GM18499 (cell line): ENCODE results near the gene EFNB2.

Source experiments
- ATAC-seq: cut with Tn5 transposase; IDR thresholded peaks from one replicate; pipeline ENCODE4 v1.9.1; 2021; ENCODE audit warnings: moderate number of reproducible peaks; ENCODE audit not compliant: insufficient read depth, unreplicated experiment

Gene EFNB2

GRCh38 chr13:106526738-106527444 lies 8.6 kb downstream of the EFNB2 start:
- ATAC-seq = no peak

GRCh38 chr13:106525865-106526264 lies 9.6 kb downstream of the EFNB2 start:
- ATAC-seq = no peak

DNA sequence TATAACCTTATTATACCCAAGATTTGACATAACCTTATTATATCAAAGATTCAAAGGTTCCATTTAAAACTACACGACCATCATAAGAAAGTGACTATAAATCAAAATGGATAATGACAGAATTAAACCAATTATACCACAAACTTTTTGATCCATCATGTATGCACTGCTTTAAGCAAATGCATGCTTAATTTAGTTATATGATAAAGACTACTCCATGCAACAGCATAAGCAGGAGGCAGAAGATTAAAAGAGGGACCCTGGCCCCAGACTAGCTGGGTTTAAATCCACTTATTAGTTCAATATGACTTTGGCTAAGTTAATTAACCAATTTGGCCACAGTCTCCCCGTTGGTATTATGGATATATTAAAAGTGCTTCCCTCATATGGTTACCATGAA lies 11.4 kb downstream of the EFNB2 start:
- no peak for ATAC-seq

- no peak for ATAC-seq
These were observed 11.9 kb downstream of the EFNB2 start for GRCh38 chr13:106523576-106523975.

GRCh38 chr13:106522898-106523525 lies 12.4 kb downstream of the EFNB2 start:
- ATAC-seq = no peak

GRCh38 chr13:106522112-106522705 lies 13.3 kb downstream of the EFNB2 start:
- ATAC-seq = no peak

DNA sequence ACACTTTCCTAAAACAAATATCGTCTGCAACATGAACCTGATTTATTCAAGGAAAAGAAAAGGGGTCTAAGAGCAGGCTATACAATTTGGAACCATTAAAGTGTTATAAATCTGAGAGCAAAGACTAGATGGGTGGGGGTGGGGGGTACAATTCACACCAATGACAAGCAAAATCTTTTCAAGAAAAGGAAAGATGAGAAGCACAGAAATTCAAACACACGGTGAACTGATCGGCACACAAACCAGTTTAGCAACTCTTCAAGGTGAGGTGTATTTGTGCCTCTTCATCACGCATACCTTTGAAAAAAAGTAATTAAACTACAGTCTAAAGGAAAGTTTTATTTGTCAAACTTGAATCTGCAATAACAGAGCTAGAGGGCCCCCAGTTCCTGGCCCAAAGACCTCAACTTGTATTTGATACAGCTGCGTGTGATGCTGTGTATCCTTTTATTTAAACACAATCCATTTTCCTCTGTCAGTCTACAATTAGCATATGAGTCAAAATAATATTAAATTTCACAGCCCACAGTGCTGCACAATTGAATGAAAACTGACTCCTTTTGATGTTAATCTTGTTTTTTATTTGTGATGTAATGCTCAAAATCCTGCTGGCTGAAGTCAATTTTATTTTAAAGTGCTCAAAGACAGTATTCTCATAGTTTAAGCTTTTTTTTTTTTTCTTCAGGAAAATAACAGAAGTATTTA lies 14.2 kb downstream of the EFNB2 start:
- no peak for ATAC-seq

GRCh38 chr13:106520251-106521054 lies 15.0 kb downstream of the EFNB2 start:
- no peak for ATAC-seq

GRCh38 chr13:106518512-106518911 lies 16.9 kb downstream of the EFNB2 start:
- ATAC-seq = no peak

GRCh38 chr13:106517109-106517847 lies 18.2 kb downstream of the EFNB2 start:
- no peak for ATAC-seq

DNA sequence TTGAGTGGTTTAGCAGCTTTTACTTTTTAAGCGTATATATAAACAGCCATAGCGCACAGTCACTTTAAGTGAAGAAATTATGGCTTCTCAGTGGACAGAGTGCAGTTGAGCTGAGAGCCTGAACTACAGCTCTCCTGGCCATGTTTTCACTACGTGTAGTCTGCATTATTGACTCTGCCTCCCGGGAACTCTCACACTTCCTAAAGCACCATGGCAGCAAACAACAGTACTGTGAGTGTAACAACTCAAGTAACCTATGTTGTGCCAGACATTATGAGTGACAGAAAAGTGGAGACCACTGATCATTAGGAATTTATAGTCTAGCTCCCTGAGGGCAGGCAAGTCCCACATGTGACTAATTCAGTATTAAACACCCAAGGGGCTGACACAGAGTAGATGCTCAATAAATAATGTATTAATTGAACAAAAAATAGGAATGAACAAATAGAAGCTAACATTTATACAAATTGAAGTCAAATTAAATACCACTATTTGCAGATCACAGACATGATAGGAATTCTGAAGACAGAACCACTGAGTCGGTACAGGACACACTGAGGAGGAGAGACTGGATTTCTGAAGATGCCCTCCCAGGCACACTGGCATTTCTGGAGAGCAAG lies 19.7 kb downstream of the EFNB2 start:
- ATAC-seq = no peak

DNA sequence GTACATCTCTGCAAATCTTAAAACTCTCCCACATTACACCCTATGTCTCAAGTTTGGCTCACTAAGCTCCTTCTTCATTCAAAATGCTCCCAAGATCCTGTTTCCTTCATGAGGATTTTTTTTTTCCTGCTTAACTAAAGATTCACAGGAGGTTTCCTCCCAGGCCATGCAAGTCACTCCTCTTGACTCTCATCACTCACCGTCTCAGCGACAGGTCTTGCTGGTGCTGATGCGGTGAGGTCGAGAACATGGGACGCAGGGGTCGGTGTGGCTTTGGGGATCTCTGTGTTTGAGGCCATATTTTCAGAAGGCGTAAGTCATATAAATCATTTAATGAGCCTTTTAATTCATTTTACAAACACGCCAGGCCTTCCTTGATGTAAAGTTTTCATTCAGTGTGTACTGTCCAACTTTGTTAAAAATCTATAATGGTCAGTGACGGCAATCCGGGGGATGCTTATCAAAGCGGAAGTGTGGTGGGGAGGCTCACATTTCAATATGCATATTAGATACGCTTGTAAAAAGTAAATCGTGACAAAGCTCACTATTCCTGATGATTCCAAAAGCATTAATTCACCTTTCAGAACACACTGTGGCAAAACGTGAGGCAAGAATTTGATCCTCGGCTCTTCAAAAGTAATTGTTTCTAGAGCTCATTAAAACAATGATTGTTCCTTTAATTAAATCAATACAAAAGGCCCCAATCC lies 20.4 kb downstream of the EFNB2 start:
- no peak for ATAC-seq

GRCh38 chr13:106513025-106513983 lies 22.2 kb downstream of the EFNB2 start:
- ATAC-seq = no peak

- ATAC-seq = peak; percentile 80
These were observed 27.7 kb downstream of the EFNB2 start for GRCh38 chr13:106507560-106508274.

DNA sequence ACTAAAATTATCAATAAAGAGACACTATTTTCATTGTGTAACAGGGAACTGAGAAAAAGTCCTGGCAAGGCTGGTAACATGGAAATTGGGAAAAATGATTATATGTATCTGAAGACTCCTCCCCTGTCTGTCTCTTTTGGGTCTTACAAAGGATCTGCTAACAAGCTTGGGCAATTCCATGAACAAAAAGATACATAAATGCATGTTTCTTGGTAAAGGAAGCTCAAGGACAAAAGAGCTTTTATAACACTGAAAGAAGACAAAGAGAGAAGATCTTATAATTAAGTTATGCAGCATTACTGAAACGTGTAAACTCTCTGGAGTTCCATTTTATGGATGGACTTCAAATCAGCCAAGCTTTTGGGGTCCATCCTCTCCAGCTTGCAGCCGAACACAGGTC lies 29.2 kb downstream of the EFNB2 start:
- ATAC-seq = no peak

- ATAC-seq = no peak
These were observed 29.7 kb downstream of the EFNB2 start for GRCh38 chr13:106505732-106506131.

DNA sequence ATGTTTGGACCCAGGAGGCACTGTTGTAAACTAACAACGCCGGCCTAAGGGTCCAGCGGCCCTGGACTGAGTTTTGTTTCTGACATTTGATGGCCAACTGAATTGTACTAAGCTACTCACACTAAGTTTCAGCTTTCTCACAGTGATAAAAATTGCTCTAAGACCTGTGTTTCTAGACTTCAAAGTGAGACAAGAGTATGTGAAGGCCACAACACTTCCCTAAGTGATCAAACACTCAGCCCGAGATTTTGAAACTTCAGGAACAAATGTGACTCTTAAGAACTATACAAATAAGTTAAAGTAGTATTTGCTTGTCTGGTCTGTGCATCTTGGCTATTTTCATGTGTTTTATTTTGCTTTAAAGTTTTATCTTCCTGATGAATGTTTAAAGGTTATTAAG lies 30.2 kb downstream of the EFNB2 start:
- ATAC-seq = no peak
